Activated CD4-positive, CD25-positive, alpha-beta regulatory T cell treated with anti-CD3 and anti-CD28 coated beads, Interleukin-2, amount 50 U/mL, for 16 hours (primary cell): ENCODE data around the gene WFIKKN2.
"Not testable (repeated sequence)": the region's sequence is repeated elsewhere in the genome, so short reads cannot be mapped to it uniquely, and the experiment has no call there.

ENCODE experiments used
- DNase-seq: peaks from one replicate; pipeline ENCODE4 v3.0.0-alpha.2; 2020; ENCODE audit warnings: low read depth, low spot score

Gene WFIKKN2

DNA sequence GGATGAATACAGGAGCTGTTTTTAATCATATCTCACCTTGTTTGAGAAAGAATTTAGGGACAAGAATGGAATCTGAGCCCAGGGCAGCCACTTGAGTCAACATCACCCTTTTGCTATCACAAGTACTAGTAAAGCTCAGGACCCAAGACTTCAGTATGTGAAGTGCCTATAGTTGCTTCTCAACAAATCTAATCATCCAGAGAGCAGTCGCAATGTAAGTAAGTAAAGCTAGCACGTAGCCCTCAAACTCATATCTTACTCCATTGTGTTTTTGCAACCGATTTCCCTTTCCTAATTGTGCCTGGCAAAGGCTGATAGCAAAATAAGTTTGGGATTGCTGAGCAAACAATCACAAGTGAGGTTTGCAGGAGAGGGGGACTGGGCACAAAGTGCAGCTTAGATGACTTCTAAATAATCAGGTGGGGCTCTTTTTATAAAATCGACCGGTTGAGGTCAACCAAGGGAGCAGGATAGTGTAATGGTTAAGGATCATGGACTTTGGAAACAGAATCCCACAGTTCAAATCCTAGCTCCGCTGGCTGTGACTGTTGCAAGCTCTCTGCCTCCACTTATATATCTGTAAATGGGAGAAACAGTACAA is 17.7 kb downstream of the WFIKKN2 start:
- DNase-seq, result no peak

DNA sequence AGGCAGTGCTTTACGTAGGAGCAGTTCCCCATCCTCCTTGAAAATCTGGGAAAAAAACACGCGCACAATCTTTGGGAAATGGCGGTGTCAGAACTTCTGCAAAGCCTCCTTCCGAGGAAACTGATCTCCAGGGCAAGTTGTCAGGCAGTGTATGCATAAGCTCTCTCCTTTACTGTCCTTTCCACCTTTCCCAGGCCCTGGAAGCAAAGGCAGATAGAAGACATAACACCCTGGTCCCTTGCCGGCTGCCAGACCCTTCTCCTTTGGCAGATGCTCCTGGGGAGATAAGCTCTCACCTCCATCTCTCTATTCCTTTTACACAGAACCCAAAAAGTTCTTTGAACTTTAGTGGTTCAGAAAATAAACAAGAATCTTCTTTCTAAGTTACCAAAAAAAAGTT is 18.4 kb downstream of the WFIKKN2 start:
- no peak for DNase-seq

DNA sequence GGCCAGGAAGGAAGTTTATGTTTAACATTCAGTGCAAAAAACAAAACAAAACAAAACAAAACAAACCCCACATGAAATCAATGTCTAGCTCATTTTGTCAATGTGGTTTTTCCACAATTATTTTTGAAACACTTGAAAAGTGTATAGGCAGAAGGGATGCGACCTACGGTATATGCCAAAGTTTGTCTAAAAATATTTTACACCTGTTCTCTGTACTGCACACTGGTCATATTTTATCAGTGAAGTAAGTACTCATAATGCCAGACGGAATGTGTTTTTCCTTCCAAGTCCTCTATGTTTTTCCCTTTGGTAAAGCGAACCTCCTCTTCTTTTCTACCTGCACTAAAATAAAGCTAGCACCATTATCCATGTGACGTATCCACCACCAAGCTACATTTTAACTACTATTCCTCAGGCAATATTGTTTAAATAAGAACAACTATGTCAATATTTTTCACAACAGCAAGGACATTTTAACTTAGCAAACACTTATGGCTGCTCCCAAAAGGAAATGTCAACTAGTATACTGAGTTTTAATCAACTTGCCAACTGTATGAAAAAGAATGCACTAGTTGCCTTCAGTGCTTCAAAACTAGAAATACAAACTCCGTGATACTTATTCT is 20.4 kb downstream of the WFIKKN2 start:
- DNase-seq, result no peak

DNA sequence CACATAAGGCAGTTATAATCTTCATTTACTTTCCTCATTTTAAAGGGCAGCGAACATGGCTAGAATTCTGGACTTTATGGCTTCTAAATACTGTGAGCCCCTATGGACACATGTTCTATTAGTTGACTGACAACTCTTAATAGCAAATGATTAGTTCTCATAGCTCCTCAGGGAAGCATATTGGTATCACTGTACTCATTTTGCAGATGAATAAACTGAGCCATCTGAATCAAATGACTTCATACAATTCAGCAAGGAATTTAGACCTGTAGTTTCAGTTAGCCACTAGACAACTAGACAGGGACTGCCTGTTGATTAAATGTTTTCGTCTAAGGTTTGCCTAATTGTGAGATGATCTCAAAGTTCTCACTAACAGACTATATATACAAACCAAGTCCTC is 21.0 kb downstream of the WFIKKN2 start:
- no peak for DNase-seq

DNA sequence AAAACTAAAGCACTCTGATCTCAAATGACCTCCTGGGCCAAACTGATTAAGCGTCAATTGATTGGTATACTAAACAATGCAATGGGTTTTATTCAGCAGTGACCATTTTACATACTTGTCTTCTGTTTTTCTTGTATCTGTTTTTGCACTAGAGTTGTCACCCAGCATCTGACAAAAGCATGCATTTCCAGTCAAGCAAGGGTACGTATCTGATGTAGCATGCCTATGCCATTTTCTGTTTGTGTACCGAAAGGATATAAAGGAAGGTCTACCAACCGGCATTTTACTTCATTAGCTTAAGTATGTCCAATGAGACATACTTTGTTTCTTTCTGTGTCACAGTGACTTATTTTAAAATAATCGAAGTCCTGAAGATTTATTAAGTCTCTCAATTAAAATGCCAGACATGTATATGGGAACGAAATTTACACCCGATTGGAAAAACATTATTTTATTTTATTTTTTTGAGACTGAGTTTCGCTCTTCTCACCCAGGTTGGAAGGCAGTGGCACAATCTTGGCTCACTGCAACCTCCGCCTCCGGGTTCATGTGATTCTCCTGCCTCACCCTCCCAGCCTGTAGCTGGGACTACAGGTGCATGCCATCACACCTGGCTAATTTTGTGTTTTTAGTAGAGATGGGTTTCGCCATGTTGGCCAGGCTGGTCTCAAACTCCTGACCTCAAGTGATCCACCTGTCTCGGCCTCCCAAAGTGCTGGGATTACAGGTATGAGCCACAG is 23.3 kb downstream of the WFIKKN2 start:
- DNase-seq, result no peak

DNA sequence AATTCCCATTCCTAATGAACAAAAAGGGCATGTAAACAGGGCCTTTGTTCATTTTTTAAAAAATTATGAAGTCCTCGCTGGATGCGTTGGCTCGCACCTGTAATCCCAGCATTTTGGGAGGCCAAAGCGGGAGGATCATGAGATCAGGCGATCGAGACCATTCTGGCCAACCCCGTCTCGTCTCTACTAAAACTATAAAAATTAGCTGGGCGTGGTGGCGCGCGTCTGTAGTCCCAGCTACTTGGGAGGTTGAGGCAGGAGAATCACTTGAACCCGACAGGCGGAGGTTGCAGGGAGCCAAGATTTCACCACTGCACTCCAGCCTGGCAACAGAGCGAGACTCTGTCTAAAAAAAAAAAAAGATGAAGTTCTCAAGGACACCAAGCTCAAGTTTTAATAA is 24.3 kb downstream of the WFIKKN2 start:
- DNase-seq, result not testable (repeated sequence)

- DNase-seq, result no peak
Measured at GRCh38 chr17:50861334-50861676, 25.9 kb downstream of the WFIKKN2 start.

- DNase-seq, result no peak
Measured at GRCh38 chr17:50861822-50862528, 26.6 kb downstream of the WFIKKN2 start.

DNA sequence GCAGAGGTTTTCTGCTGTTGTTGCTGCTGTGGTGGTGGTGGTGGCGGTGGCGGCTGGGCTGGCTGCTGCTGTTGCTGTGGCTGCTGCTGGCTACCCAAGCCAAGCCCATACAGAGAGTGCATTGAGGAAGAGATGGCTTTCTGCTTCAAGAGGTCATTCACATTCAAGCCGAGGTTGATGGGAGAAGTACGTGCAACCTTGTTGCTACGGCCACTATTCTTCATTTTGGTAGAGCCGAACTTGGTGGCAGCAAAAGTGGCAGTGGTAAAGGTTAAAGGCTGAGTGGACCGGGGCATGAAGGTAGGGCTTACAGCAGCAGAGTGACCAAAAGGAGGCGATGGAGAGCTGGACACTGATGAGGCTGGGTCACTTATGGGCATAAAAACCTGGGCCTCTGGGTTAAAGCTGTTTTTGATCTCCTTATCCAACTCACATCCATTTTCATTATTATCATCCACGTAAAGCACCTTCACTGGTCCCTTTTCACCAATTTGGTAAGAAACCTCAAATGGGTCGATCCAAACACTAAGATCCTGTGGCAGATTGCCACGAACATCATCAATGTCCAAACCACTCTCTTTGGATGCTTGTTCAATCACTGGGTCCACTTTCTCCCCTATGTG is 27.9 kb downstream of the WFIKKN2 start:
- DNase-seq, result no peak

DNA sequence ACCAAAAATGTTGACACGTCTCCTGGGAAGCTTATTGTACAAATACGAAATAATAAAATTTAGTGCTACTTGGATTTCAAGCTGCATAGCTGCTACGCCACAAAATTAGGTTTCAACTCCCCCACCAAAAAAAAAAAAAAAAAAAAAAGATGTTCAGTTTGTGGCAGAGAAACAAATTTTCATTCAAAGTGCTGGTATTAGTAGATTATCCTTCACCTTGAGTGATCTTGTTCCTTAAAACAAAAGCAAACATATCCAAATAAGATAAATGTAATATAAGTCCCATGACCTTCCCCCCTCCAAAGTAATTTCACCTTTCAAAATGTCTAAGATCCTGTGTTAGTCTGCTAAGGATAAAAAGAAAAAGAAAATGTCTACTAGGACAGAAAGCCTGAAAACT is 28.5 kb downstream of the WFIKKN2 start:
- DNase-seq, result no peak

DNA sequence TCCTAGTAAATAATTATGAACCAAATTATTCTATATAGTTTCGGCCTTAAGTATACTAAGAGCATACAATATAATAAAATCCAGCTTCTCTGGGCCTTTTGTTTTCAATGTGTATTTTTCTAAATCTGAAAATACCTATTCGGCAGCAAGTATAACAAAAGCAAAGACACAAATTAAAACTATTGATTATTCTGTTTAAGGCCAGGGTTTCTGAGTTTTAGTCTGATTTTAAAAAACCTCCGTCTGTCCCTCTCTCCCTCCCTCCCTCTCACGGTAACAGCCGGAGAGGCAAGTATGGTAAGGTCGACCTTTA is 29.3 kb downstream of the WFIKKN2 start:
- DNase-seq, result no peak

GRCh38 chr17:50865060-50865867 is 29.9 kb downstream of the WFIKKN2 start:
- no peak for DNase-seq

DNA sequence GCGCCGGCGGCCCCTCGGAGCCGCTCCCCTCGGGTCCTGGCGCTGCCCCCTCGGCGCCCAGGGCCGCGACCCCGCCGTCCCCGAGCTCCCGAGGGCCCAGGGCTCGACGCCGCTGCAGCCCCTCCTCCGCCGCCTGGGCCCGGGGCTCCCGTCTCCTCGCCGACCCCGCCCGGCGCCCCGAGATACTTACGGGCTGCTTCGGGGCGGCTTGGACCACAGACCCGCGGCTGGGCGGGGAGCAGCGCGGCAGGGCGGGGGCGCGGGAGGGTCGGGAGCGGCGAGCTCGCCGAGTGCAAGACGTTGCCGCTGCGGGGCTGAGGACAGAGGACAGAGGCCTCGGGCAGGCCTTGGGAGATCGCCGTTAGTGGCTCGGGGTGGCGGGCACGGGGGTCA is 30.5 kb downstream of the WFIKKN2 start:
- no peak for DNase-seq

DNA sequence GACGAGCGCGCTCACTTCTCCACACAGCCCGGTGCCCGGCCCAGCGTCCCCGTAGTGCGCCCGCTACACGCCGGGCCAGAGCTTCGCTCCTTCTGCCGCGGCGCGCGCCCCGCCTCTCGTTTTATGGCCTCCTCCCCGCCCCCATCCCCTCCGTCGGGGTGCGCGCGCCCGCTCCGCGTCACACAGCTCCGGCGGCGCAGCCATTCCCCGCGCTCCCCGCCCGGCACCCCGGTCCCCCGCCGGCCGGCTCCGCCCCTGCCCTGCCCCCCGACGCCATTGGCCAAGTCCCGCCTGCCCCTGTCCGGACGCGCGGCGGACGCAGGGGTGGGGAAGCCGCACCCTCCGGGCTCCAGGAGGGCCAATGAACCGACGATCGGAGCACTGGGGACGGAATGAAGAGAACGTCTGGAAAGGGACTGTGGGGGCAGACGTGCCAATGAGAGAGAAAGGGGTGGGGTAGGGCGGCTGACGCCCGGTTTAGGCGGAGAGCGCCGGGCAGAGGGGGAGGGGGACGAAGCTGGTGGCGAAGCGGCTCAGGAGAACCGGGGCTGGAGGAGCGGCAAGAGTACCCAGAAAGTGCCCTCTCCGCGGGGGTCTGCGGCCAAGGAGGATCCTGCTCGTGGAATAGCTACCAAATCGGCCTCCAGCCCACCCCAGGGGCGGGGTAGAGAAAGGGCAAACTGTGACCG is 31.0 kb downstream of the WFIKKN2 start, which contains the start of gene TOB1:
Gene TOB1 (minus strand): TSS at position 94 of the 689 bp plus-strand sequence. CDS start 2,337 bp downstream, outside the sequence.
- DNase-seq, result peak; percentile 91

GRCh38 chr17:50866950-50867362 is 31.6 kb downstream of the WFIKKN2 start:
- peak; percentile 28 for DNase-seq

- DNase-seq, result peak; percentile 68
Measured at GRCh38 chr17:50867363-50868139, 32.2 kb downstream of the WFIKKN2 start.

DNA sequence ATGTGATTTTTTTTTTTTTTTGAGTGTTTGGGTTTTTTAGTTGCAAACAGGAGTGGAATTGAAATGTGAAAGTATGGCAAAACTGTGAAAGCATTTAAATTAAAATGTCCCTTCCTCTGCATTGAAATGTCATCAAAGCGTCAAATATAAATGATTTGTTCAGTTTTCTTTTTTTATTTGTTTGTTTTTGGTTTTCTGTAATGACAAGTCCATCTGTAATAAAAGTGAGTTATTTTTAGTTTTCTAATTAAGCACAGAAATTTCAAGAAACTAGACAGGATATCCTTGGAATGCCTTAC is 32.7 kb downstream of the WFIKKN2 start:
- no peak for DNase-seq

DNA sequence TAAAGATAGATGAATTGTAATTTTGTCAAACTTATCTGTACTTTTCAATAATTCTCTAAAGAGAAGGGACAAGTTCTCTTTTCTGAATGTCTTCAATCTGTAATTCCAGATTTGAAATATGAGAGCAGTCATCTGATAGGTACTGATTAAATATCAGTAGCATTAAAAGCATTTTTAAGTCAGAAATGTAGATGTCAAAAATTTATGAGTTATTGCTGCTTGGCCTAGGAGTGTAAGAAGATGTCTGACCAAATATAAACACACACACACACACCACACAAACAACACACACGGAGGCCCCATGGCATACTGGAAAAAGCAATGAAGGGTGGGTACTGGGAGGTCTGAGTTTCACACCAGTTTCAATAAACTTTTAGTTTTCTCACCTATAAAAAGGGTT is 33.2 kb downstream of the WFIKKN2 start:
- DNase-seq, result no peak

GRCh38 chr17:50871364-50871763 is 36.0 kb downstream of the WFIKKN2 start:
- DNase-seq, result no peak

- DNase-seq, result no peak
Measured at GRCh38 chr17:50871898-50872297, 36.5 kb downstream of the WFIKKN2 start.
